ENCODE results near the gene TSFM. TPM values are rescaled to one million over a fixed set of nuclear protein-coding genes. Genes with fewer than 3 reads are reported as not detected.

The TSFM gene
- total RNA-seq, 2 experiments from 2014 or later: 25.8 to 26.9 TPM

DNA sequence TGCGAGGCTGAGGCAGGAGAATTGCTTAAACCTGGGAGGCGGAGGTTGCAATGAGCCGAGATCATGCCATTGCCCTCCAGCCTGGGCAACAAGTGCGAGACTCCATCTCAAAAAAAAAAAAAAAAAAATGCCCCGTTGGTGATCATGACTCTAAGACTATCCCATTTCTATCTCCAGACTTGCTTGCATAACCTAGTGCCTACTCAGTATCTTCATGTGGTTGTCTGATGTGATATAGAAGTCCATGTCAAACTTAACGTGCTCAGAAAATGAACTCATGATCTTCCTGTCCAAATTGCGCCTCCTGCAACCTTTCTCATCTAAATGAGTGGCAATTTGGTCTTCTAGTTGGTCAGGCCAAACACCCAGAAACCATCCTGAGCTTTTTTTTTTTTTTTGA is 4.7 kb upstream of the TSFM start:
- Mint-ChIP-seq H3K36me3 (ENCODE audit: low read depth) (peaks cover 7% of the 10 kb centered on the region), H3K4me1 (ENCODE audit: low read depth) (peaks cover 39% of the 10 kb centered on the region), H3K27ac (no peak overlapping the region), H3K27me3 (no peaks in the 10 kb centered on the region), H3K4me3 (no peak overlapping the region), H3K9me3 (no peaks in the 10 kb centered on the region)
- intact Hi-C loops (cut with DNase I, micrococcal nuclease): no loop called here
- Histone ChIP-seq H3K9me3 (ENCODE audit: control insufficient read depth in 1 of 2, insufficient read depth in 1 of 2, low read length in 2 of 2) (no peaks in the 10 kb centered on the region), H3K27me3 (ENCODE audit: control insufficient read depth in 1 of 2, insufficient read depth in 2 of 2, low read length in 2 of 2) (no peaks in the 10 kb centered on the region), H3K4me1 (ENCODE audit: insufficient read depth, low read length) (peaks cover 53% of the 10 kb centered on the region), H3K36me3 (ENCODE audit: insufficient read depth, low read length) (no peaks in the 10 kb centered on the region), H3K27ac (ENCODE audit: low read depth in 1 of 2, low read length in 2 of 2) (no peak overlapping the region), H3K4me3 (ENCODE audit: low read length) (no peak overlapping the region)
- POLR2A ChIA-PET: no interaction called here
- ATAC-seq (ENCODE audit: poor library complexity) (no peak), DNase-seq (no peak)
- no peak for TF ChIP-seq CTCF (IDR thresholded peaks at IDR 0.05)
- CTCF ChIA-PET: interaction anchor here (1.4 kb wide), 1 partner anchor 21 kb away, joined by 4 read pairs; no protein-coding TSS in a partner anchor

GRCh38 chr12:57779736-57780135 is 2.9 kb upstream of the TSFM start:
- no peaks in the 10 kb centered on the region for H3K27me3 Mint-ChIP-seq
- no peaks in the 10 kb centered on the region for H3K9me3 Mint-ChIP-seq
- H3K4me3 Mint-ChIP-seq: no peak overlapping the region
- Histone ChIP-seq H3K27me3 (ENCODE audit: control insufficient read depth in 1 of 2, insufficient read depth in 2 of 2, low read length in 2 of 2) (no peaks in the 10 kb centered on the region), H3K4me3 (ENCODE audit: low read length) (no peak overlapping the region), H3K9me3 (ENCODE audit: control insufficient read depth in 1 of 2, insufficient read depth in 1 of 2, low read length in 2 of 2) (no peaks in the 10 kb centered on the region), H3K4me1 (ENCODE audit: insufficient read depth, low read length) (peaks cover 58% of the 10 kb centered on the region), H3K27ac (ENCODE audit: low read depth in 1 of 2, low read length in 2 of 2) (peak overlapping the region in 1 of 2 donors; percentile 82), H3K36me3 (ENCODE audit: insufficient read depth, low read length) (no peaks in the 10 kb centered on the region)
- TF ChIP-seq CTCF (IDR thresholded peaks at IDR 0.05): no peak
- DNase-seq (no peak), ATAC-seq (ENCODE audit: poor library complexity) (no peak)
- H3K4me1 Mint-ChIP-seq (ENCODE audit: low read depth): peaks cover 47% of the 10 kb centered on the region
- peaks cover 16% of the 10 kb centered on the region for H3K36me3 Mint-ChIP-seq (ENCODE audit: low read depth)
- intact Hi-C loops (cut with DNase I, micrococcal nuclease): loop anchor here in 1 of 2 experiments (1.0 to 5.0 kb wide), 2 partner anchors 22 to 128 kb away; no protein-coding TSS in a partner anchor
- CTCF ChIA-PET: interaction anchor here (2.1 kb wide), 1 partner anchor 24 kb away, joined by 6 read pairs; no protein-coding TSS in a partner anchor
- peak overlapping the region; percentile 100 for H3K27ac Mint-ChIP-seq
- POLR2A ChIA-PET: interaction anchor here (1.1 to 2.0 kb wide), 2 partner anchors 15 to 23 kb away, joined by 3 to 10 read pairs; no protein-coding TSS in a partner anchor

DNA sequence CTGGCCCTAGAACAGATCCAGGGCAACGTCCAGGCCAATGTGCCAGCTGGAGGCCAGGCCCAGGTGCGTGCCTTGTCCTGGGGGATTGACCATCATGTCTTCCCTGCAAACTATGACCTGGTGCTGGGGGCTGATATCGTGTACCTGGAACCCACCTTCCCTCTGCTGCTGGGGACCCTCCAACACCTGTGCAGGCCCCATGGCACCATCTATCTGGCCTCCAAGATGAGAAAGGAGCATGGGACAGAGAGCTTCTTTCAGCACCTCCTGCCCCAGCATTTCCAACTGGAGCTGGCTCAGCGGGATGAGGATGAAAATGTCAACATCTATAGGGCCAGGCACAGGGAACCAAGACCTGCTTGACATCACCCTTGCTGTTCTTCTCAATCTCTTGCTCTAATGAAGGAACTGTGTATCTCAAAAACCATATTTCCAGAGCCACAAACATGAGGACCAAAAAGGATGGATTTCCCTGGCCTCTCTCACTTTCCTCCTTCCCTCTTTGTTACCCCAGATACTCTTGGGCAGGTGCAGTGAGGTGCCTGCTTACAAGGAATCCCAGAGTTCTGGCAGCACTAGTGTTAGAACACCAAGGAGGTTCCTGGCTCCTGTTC is 2.2 kb upstream of the TSFM start:
- CTCF ChIA-PET: interaction anchor here (1.2 to 2.1 kb wide), 3 partner anchors 8 to 125 kb away, joined by 3 to 6 read pairs (median 3); partner anchors contain the start of genes EEF1AKMT3 and METTL1
- no peak overlapping the region for H3K4me3 ChIP-seq (ENCODE audit: low read length)
- H3K27me3 ChIP-seq (ENCODE audit: control insufficient read depth in 1 of 2, insufficient read depth in 2 of 2, low read length in 2 of 2): no peaks in the 10 kb centered on the region
- H3K27ac Mint-ChIP-seq: peak overlapping the region; percentile 100
- peaks cover 47% of the 10 kb centered on the region for H3K4me1 Mint-ChIP-seq (ENCODE audit: low read depth)
- peaks cover 2% of the 10 kb centered on the region for H3K36me3 ChIP-seq (ENCODE audit: insufficient read depth, low read length)
- peak overlapping the region; percentile 78 to 82 for H3K27ac ChIP-seq (ENCODE audit: low read depth in 1 of 2, low read length in 2 of 2)
- H3K9me3 Mint-ChIP-seq: no peaks in the 10 kb centered on the region
- H3K9me3 ChIP-seq (ENCODE audit: control insufficient read depth in 1 of 2, insufficient read depth in 1 of 2, low read length in 2 of 2): no peaks in the 10 kb centered on the region
- H3K4me3 Mint-ChIP-seq: peak overlapping the region; percentile 12
- H3K36me3 Mint-ChIP-seq (ENCODE audit: low read depth): peaks cover 16% of the 10 kb centered on the region
- ATAC-seq (ENCODE audit: poor library complexity) (no peak), DNase-seq (no peak)
- H3K27me3 Mint-ChIP-seq: no peaks in the 10 kb centered on the region
- intact Hi-C loops (cut with DNase I, micrococcal nuclease): loop anchor here in 1 of 2 experiments (1.0 to 5.0 kb wide), 2 partner anchors 23 to 127 kb away; no protein-coding TSS in a partner anchor
- H3K4me1 ChIP-seq (ENCODE audit: insufficient read depth, low read length): peaks cover 58% of the 10 kb centered on the region
- POLR2A ChIA-PET: interaction anchor here (1.1 to 2.0 kb wide), 3 partner anchors 8 to 24 kb away, joined by 3 to 15 read pairs (median 10); partner anchors contain the start of genes EEF1AKMT3 and METTL1
- no peak for TF ChIP-seq CTCF (IDR thresholded peaks at IDR 0.05)

Measured in CD4-positive, alpha-beta T cell (primary cell).